HEK293T (cell line): Measurements from ENCODE around the gene POMT1.
A peak's percentile ranks its signal among the peaks of the same experiment; 100 is the strongest.
"Not testable (repeated sequence)": the region's sequence is repeated elsewhere in the genome, so short reads cannot be mapped to it uniquely, and the experiment has no call there.

Experiments used
- CTCF ChIA-PET: fragments of 350-600 bp; formaldehyde crosslinking; extraction: SDS; loops from one replicate; lab custom pipeline; 2021; ENCODE audit warnings: antibody characterized with exemption, inconsistent platforms; lab: Yijun Ruan, JAX
- POLR2A ChIA-PET: fragments of 350-600 bp; formaldehyde crosslinking; extraction: SDS; loops from one replicate; lab custom pipeline; 2020; ENCODE audit warnings: antibody characterized with exemption, inconsistent platforms; lab: Yijun Ruan, JAX
- DNase-seq: peaks from one replicate; pipeline ENCODE4 v3.0.0; 2012; ENCODE audit warnings: mixed read lengths; ENCODE audit errors: extremely low spot score
- ARNT ChIP-seq: fragments of 450-650 bp; IDR thresholded peaks from 2 replicates; pipeline ENCODE4 v1.6.1; 2017; ENCODE audit warnings: mild to moderate bottlenecking
- BHLHE40 ChIP-seq: fragments of 450-650 bp; IDR thresholded peaks from 2 replicates; pipeline ENCODE4 v1.6.1; 2016; ENCODE audit warnings: mild to moderate bottlenecking, moderate library complexity, borderline replicate concordance
- CTBP1 ChIP-seq: fragments of 450-650 bp; IDR thresholded peaks from 2 replicates; pipeline ENCODE4 v1.6.1; 2016; ENCODE audit warnings: borderline replicate concordance
- ELF4 ChIP-seq: fragments of 450-650 bp; IDR thresholded peaks from 2 replicates; pipeline ENCODE4 v1.6.1; 2017; ENCODE audit warnings: antibody characterized with exemption
- FOXA1 ChIP-seq: fragments of 450-650 bp; IDR thresholded peaks from 2 replicates; pipeline ENCODE4 v1.6.1; 2016; ENCODE audit warnings: mild to moderate bottlenecking
- FOXK2 ChIP-seq: fragments of 450-650 bp; IDR thresholded peaks from 2 replicates; pipeline ENCODE4 v1.6.1; 2016; ENCODE audit warnings: mild to moderate bottlenecking
- FOXM1 ChIP-seq: fragments of 450-650 bp; IDR thresholded peaks from 2 replicates; pipeline ENCODE4 v1.6.1; 2017; ENCODE audit warnings: mild to moderate bottlenecking, borderline replicate concordance
- HDGF ChIP-seq: fragments of 450-650 bp; IDR thresholded peaks from 2 replicates; pipeline ENCODE4 v1.6.1; 2017; ENCODE audit warnings: antibody characterized with exemption, borderline replicate concordance
- L3MBTL2 ChIP-seq: fragments of 450-650 bp; conservative IDR thresholded peaks from 2 replicates; pipeline ENCODE4 v1.6.1; 2016; ENCODE audit warnings: mild to moderate bottlenecking
- LEF1 ChIP-seq: fragments of 450-650 bp; IDR thresholded peaks from 2 replicates; pipeline ENCODE4 v1.6.1; 2017; ENCODE audit warnings: mild to moderate bottlenecking, borderline replicate concordance
- NFRKB ChIP-seq: fragments of 450-650 bp; IDR thresholded peaks from 2 replicates; pipeline ENCODE4 v1.6.1; 2016; ENCODE audit warnings: mild to moderate bottlenecking, moderate library complexity
- PKNOX1 ChIP-seq: fragments of 450-650 bp; IDR thresholded peaks from 2 replicates; pipeline ENCODE4 v1.6.1; 2016
- SP1 ChIP-seq: fragments of 450-650 bp; IDR thresholded peaks from 2 replicates; pipeline ENCODE4 v1.6.1; 2017
- SUZ12 ChIP-seq: fragments of 450-650 bp; IDR thresholded peaks from 2 replicates; pipeline ENCODE4 v1.6.1; 2016; ENCODE audit warnings: mild to moderate bottlenecking
- TARDBP ChIP-seq: fragments of 450-650 bp; IDR thresholded peaks from 2 replicates; pipeline ENCODE4 v1.6.1; 2016
- ZNF384 ChIP-seq: fragments of 450-650 bp; IDR thresholded peaks from 2 replicates; pipeline ENCODE4 v1.6.1; 2016

POMT1 gene

GRCh38 chr9:131503626-131504465 is 1.1 kb downstream of the POMT1 start:
- CTCF ChIA-PET = no interaction called here

GRCh38 chr9:131505012-131505411 is 2.3 kb downstream of the POMT1 start:
- CTCF ChIA-PET = no interaction called here
- no peak for DNase-seq
- POLR2A ChIA-PET = no interaction called here
- no peak for TF ChIP-seq BHLHE40
- TF ChIP-seq PKNOX1 = no peak
- no peak for TF ChIP-seq FOXA1
- TF ChIP-seq ZNF384 = no peak
- TF ChIP-seq LEF1 = no peak
- TF ChIP-seq FOXK2 = no peak
- no peak for TF ChIP-seq FOXM1
- TF ChIP-seq CTBP1 = no peak
- no peak for TF ChIP-seq ELF4
- TF ChIP-seq TARDBP = no peak
- no peak for TF ChIP-seq NFRKB
- TF ChIP-seq L3MBTL2 = no peak
- TF ChIP-seq SP1 = no peak
- no peak for TF ChIP-seq SUZ12
- no peak for TF ChIP-seq HDGF
- no peak for TF ChIP-seq ARNT

More at GRCh38 chr9:131503626-131504465, 1.1 kb downstream of the POMT1 start:
- no peak for TF ChIP-seq CTBP1
- no peak for TF ChIP-seq ZNF384
- no peak for TF ChIP-seq PKNOX1
- no peak for TF ChIP-seq FOXA1
- no peak for TF ChIP-seq TARDBP
- no peak for TF ChIP-seq ELF4
- TF ChIP-seq NFRKB = no peak
- no peak for TF ChIP-seq L3MBTL2
- no peak for TF ChIP-seq SP1
- TF ChIP-seq HDGF = no peak
- TF ChIP-seq BHLHE40 = no peak
- no peak for TF ChIP-seq FOXM1
- no peak for TF ChIP-seq ARNT
- TF ChIP-seq SUZ12 = no peak
- TF ChIP-seq LEF1 = no peak
- TF ChIP-seq FOXK2 = no peak
- POLR2A ChIA-PET = interaction anchor here (1.0 to 1.2 kb wide), 2 partner anchors 19 to 131 kb away, joined by 3 to 4 read pairs; no protein-coding TSS in a partner anchor
- DNase-seq = peak; percentile 38

GRCh38 chr9:131511416-131511815 is 8.7 kb downstream of the POMT1 start:
- DNase-seq = no peak
- TF ChIP-seq L3MBTL2 (no peak), FOXK2 (no peak)
- POLR2A ChIA-PET = no interaction called here
- CTCF ChIA-PET = no interaction called here

GRCh38 chr9:131511880-131512279 is 9.2 kb downstream of the POMT1 start:
- ChIA-PET CTCF (no interaction called here), POLR2A (no interaction called here)
- TF ChIP-seq ARNT (no peak), TARDBP (no peak), SP1 (no peak), FOXM1 (no peak), SUZ12 (no peak), ELF4 (no peak), BHLHE40 (no peak), LEF1 (no peak), PKNOX1 (no peak), FOXK2 (no peak), FOXA1 (no peak), L3MBTL2 (no peak), HDGF (no peak), ZNF384 (no peak)
- DNase-seq = no peak

GRCh38 chr9:131513177-131513576 is 10.5 kb downstream of the POMT1 start:
- CTCF ChIA-PET = no interaction called here
- POLR2A ChIA-PET = interaction anchor here (1.0 kb wide), 1 partner anchor 17 kb away, joined by 3 read pairs; no protein-coding TSS in a partner anchor
- DNase-seq = no peak
- no peak for TF ChIP-seq FOXM1
- TF ChIP-seq SUZ12 = no peak
- TF ChIP-seq BHLHE40 = no peak
- TF ChIP-seq ARNT = no peak
- no peak for TF ChIP-seq NFRKB
- no peak for TF ChIP-seq SP1
- no peak for TF ChIP-seq L3MBTL2
- TF ChIP-seq HDGF = no peak
- TF ChIP-seq LEF1 = no peak
- TF ChIP-seq FOXA1 = no peak
- no peak for TF ChIP-seq TARDBP
- TF ChIP-seq CTBP1 = no peak
- TF ChIP-seq PKNOX1 = no peak
- TF ChIP-seq FOXK2 = no peak
- TF ChIP-seq ELF4 = no peak

GRCh38 chr9:131515559-131516031 is 12.9 kb downstream of the POMT1 start:
- CTCF ChIA-PET, POLR2A ChIA-PET, DNase-seq: not testable (repeated sequence)
